ENCODE measurements around the gene GNAI3.
A peak's percentile ranks its signal among the peaks of the same experiment; 100 is the strongest.

Gene GNAI3

DNA sequence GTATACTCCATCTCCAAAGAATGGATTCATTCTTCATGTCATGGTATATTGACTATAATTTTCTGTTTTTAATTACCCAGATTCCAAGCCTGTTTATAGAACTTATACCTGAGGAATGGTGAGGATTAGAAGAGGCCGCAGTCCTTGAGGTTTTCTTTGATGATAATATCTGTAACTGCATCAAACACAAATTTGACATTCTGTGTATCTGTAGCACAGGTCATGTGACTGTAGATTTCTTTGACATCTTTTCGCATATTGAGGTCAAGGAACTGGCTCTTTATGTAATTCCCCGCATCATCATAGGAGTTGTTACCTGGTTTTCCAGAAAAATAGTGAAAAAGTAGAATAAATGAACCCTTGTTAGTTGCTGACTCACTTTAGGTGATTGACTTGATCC lies 54.8 kb downstream of the GNAI3 start:
- DNase-seq = no peak

GRCh38 chr1:109605381-109605780 lies 57.0 kb downstream of the GNAI3 start:
- DNase-seq = no peak

GRCh38 chr1:109609881-109610280 lies 61.5 kb downstream of the GNAI3 start:
- DNase-seq = no peak

GRCh38 chr1:109610609-109611307 lies 62.3 kb downstream of the GNAI3 start:
- DNase-seq = no peak

DNA sequence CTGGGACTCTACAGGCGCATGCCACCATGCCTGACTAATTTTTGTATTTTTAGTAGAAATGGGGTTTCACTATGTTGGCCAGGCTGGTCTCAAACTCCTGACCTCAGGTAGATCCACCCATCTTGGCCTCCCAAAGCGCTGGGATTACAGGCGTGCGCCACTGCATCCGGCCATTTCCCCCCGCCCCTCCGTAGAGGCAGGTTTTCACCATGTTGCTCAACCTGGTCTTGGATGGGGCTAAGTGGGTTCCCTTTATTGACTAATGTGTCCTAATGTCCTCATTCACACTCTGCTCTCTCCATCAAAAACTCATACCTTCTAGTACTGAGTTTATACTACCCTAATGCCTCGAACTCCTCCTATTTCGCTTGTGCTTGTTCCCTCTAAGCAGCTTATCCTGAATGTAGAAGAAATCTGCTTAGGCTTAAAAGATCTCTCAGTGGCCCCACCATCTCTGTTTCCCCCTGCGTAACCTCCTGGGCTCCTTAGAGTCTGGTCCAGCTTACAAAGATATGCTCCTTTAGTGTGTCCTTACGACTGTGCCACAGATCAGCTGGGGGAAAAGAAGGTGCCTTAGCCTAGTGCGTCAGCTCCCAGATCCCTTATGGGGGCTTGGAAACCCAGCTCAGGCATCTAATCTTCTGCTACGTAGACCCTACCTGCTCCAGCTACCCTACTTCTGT lies 63.0 kb downstream of the GNAI3 start:
- no peak for DNase-seq

DNA sequence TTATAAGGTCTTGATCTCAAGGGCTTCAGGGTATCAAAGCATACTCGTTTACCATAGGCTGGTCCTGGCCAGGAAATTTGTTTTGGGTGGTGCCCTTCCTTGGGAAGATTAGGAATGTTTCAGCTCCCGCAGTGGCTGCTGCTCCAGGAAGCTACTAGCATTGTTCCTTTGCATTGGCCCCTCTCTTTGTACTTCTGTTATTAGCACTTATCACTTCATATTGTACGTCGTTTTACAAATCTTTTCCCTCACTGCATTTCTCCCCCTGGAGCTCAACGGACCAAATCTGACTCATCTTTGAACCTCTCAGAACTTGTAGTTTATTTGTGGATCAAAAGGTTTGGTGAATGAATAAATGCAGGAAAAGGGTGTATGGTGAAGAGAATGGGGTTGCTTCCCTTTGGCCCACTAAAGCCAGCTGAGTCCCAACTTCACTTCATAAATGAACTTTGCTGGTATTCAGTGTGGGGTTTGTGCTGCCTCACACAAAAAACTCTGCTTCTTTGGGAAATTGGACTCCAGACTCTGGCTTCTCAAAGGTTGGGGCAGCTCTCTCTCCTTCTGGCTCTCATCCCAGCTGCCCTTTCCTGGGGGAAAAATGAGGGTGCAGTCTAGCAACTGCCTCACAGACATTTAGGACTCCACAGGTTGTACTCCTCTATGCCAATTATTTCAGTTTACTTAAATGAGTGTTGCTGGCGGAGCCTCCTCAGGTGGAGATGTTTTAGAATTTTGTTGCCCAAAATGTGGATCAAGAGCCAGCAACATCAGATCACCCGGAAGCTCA lies 65.1 kb downstream of the GNAI3 start:
- DNase-seq = no peak

DNA sequence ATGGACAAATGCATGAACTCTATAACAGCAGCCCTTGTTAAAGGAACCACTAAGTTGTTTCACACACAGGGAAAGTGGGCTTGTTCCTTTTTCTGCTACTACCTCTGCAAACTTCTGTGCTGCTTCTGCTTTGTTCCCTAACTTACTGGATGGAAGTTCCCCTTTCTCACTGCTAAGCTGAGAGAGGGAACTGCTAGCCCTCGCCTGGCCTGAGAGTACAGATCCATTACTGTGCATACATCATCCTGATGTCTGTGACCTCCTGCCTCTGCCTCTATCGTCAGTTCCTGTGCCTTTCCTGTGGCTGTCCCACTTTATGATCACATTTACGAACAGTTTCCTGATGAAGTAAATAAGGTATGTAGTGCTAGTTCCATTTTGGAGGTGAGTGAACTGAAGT lies 67.5 kb downstream of the GNAI3 start:
- no peak for DNase-seq

DNA sequence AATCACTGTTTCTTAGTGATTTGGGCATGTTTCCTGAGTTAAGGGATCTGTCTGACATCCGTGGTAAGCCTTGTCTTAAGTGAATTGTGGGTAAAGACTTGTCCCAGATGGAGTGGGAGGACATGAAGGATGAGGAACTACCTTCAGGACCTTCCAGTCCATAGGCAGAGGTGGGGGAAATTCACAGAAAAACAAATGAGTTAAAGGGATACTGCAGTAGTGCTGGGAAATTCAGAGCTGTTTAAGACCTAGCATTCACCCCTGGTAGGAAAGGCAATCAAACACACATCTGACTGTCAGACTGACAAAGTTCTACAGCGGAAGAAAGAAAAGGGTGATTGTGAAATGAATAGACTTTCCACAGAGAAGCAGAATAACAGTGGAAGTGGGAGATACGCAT lies 68.0 kb downstream of the GNAI3 start:
- DNase-seq = no peak

DNA sequence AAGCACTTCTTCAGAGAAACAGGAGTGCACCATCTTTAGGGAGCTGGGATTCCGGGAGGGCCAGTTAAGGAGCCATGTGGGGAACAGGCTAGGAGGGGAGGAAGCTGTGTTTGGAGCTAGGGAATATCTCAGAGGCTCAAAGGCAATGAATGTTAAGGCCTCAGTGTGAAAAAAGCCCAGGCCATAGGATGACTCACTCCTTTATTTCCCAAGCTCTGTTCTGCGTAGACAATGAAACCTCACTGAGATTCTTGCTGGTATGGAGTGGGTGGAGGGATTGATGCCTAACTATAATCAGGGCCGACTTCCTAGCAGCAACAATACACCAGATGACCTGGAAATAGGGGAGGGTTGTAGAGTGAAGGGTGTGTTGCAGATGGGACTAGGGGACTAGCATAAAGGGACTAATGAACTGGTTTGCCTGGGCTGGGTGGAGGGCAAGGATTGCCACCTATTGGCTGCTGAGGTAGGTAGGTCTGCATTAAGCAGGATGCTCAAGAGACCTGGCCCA lies 68.9 kb downstream of the GNAI3 start:
- peak; percentile 59 for DNase-seq

DNA sequence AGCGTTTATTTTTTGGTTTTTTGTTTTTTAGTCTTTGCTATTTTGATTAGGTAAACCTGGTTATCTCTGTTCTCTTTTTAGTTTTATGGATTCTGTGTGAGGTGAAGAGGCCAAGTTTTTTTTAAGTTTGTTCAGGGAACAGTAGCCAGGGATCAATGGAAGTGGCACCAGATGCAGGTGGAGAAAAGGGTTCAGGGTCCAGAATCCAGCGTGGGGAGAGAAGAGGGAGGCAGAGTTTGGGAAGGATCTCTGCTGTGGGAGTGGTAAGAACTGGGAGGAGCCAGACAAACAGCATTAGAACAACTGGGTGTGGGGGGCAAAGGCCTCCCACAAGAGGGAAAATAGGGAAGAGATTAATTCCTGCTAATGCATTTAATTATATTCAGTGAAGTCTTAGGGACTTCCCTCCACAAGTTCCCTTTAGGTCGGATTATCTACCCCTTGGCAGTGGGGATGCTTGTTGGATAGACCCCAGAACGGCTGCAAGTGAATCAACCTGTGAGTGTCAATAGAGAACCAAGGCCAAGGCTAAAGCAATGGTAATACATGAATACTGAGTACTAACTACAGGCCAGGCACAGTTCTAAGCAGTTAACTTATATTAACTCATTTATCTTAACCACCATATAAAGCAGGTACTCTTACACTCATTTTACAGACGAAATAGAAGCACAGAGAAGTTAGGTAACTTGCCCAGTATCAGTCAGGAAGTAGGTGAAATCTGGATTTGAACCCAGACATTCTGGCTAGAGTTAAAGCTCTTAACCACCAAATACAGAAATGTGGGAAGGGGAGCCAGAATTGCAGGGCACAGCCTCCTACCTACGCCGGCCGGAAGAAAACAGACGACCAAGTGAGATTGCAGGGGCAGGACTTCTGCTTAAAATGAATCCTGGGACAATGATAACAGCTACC lies 70.5 kb downstream of the GNAI3 start:
- DNase-seq = no peak

- peak; percentile 90 for DNase-seq
These were observed 71.4 kb downstream of the GNAI3 start, which contains the start of the genes AMPD2 and GNAT2 for GRCh38 chr1:109619576-109620400. AMPD2 (plus strand) TSS chr1:109619837; CDS start chr1:109621176, 1,339 bp downstream. GNAT2 (minus strand) TSS chr1:109619616; CDS start chr1:109612870, 6,746 bp downstream.

GRCh38 chr1:109620401-109620791 lies 72.0 kb downstream of the GNAI3 start:
- no peak for DNase-seq

DNA sequence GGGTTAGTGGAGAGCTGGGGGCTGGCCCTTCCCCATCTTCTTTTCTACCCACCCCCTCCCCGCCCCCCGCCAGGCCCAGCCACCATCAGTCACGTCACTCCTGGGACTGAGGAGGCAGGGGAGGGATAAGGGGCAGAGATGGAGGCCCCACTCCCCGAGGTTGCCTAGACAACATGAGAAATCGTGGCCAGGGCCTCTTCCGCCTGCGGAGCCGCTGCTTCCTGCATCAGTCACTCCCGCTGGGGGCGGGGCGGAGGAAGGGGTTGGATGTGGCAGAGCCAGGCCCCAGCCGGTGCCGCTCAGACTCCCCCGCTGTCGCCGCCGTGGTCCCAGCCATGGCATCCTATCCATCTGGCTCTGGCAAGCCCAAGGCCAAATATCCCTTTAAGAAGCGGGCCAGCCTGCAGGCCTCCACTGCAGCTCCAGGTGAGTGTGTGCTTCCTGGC lies 72.4 kb downstream of the GNAI3 start:
- DNase-seq = peak; percentile 97

DNA sequence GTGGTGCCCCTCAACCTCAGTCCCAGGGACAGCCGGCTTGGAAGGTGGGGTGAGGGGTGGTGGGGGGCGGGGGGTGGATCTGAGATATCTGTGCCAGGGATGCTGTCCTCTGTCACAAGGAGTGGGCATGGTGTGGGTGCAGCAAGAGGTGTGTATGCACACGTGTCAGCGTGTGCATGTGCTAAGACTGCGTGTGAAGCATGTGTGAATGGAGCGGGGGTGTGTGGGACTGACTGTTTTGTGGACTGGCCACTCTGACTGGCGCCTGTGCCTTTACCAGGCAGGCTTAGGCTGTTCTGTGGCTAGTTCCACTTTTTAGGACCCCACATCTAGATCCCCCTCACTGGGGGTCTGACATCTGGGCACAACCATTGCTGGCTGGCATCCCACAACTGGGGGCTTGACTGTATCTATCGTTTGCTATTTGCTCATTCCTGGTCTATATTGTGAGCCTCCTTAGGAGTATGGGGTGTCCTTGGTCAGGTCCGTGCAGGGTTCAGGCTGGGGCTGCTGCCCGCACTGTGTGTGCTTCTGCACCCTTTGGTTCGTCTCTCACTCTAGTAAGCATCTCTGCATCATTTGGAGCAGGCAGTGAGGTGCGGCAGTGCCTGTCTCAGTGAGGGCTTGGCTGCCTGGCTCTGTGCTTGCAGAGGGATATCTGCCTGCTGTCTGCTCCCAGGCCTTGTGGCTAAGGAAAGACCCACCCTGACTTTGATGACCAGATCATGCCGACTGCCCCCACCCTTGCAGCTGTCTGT lies 73.1 kb downstream of the GNAI3 start:
- DNase-seq = peak; percentile 60

DNA sequence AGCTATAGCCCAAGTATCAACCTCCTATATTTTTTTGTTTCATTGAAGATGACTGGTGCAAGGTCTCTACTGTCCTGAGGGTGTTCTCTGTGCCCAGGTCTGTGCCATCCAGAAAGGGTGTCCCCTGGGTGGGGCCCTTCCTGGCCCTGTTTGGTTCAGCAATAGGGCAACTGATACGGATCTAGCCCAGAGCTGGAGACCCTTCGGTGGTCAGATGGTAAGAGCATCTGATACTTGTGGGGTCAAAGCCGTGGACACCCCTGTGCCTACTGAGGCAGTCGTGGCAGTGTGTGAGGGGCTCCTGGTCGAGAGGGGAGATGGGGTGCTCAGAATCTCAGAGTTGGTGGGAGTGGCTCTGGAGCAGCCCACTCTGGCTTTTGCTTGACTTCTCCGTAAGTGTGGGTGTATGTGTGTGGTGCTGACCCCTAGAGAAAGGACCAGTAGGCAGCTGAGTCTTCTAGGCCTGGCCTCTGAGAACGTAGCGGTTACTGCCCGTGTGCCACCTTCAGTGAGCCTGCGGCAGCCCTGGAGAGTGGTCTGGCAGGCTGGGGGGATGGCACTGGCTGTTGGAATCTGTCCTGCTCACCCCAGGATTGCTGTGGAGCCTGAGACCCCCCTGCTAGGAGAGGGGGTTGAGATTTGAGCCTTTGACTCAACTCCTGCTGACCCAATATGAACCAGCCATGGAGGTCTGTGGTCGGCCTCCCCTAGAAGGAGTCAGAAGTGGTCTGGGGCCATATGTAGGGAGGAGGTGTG lies 73.9 kb downstream of the GNAI3 start:
- no peak for DNase-seq

GRCh38 chr1:109622895-109623294 lies 74.5 kb downstream of the GNAI3 start:
- DNase-seq = no peak

DNA sequence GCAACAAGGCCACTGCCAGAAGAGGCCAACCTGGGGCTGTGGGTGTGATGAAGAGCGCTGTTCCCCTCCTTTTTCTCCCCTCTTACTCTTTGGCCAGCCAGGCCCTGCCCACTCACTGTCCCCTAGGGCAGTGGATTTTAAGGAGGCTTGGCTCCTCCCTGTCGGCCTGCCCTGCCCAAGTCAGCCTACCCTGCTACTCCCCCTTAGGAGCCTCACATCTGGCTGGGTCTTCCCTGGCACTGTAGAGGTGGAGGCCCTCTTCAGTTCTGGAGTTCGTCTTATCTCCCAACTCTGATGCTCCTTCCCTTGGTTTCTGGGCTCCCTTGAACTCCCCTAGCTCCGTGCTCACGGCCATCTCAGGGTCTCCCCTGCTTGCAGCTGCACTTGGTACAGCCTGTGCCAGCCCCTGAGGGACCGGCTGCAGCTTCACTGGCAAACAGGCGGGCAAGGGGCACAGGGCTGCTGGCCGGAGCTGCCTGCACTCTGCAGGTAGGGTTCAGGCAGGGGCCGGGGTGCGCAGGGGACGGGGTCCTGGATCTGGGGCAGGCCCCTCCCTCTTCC lies 75.3 kb downstream of the GNAI3 start:
- DNase-seq = no peak

GRCh38 chr1:109624201-109625010 lies 76.0 kb downstream of the GNAI3 start:
- peak; percentile 58 for DNase-seq

DNA sequence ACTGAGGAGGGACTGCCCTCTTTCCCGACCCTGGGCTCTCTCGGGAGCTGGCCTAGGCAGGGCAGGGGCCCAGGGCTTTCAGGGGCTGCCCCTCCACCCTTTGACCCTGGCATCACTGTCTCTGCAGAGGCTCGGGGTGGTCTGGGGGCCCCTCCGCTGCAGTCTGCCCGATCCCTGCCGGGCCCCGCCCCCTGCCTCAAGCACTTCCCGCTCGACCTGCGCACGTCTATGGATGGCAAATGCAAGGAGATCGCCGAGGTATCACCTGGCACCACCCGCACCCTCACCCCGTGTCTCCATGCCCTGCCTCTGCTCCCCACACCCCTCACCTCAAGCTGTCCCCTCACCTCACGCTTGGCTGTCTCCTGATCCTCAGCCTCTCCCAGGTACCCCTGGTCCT lies 76.8 kb downstream of the GNAI3 start:
- no peak for DNase-seq
